A673 (cell line): ENCODE data around the gene ARF3. TPM values are rescaled to one million over a fixed set of nuclear protein-coding genes. Genes with fewer than 3 reads are reported as not detected.

ENCODE experiments used
- BruUV-seq: library from RNA; stranded (reverse); fragments of 400-500 nt; replicated peaks from 2 replicates; lab custom pipeline; 2021; lab: Mats Ljungman, UMichigan
- CTCF ChIA-PET: fragments of 300-600 bp; sonication (Branson Sonifier 250); formaldehyde crosslinking; loops from one replicate; lab custom pipeline; 2022; ENCODE audit warnings: antibody characterized with exemption; lab: Charles Lee
- POLR2A ChIA-PET: fragments of 300-600 bp; sonication (Branson Sonifier 250); formaldehyde crosslinking; loops from one replicate; lab custom pipeline; 2022; ENCODE audit warnings: antibody characterized with exemption; ENCODE audit not compliant: low non-redundant PET; lab: Charles Lee
- DNase-seq: peaks from one replicate; pipeline ENCODE4 v3.0.0-alpha.2; 2015; ENCODE audit warnings: low spot score
- H3K27ac ChIP-seq: fragments of 200-600 bp; sonication (generic); 2 replicates; pipeline ENCODE4 v1.5.1; 2016; ENCODE audit warnings: mixed run types, low read depth, mild to moderate bottlenecking, mixed read lengths, antibody characterized with exemption, low read length; ENCODE audit not compliant: poor library complexity, severe bottlenecking
- H3K27me3 ChIP-seq: fragments of 200-600 bp; sonication (generic); replicated peaks from 2 replicates; pipeline ENCODE4 v1.6.1; 2017; ENCODE audit warnings: mixed run types, low read depth, mild to moderate bottlenecking, mixed read lengths, antibody characterized with exemption, low read length; ENCODE audit not compliant: insufficient read depth, poor library complexity
- H3K36me3 ChIP-seq: fragments of 200-600 bp; sonication (generic); 2 replicates; pipeline ENCODE4 v1.6.1; 2016; ENCODE audit warnings: mixed run types, mild to moderate bottlenecking, mixed read lengths, antibody characterized with exemption, low read length; ENCODE audit not compliant: insufficient read depth, poor library complexity, severe bottlenecking
- H3K4me1 ChIP-seq: fragments of 200-600 bp; sonication (generic); 2 replicates; pipeline ENCODE4 v1.6.1; 2017; ENCODE audit warnings: mixed run types, mild to moderate bottlenecking, mixed read lengths, antibody characterized with exemption, low read length; ENCODE audit not compliant: insufficient read depth, poor library complexity, severe bottlenecking
- H3K4me3 ChIP-seq: fragments of 200-600 bp; sonication (generic); 2 replicates; pipeline ENCODE4 v1.5.1; 2016; ENCODE audit warnings: low read depth, mixed run types, mild to moderate bottlenecking, mixed read lengths, low read length; ENCODE audit not compliant: poor library complexity, severe bottlenecking
- H3K9me3 ChIP-seq: fragments of 200-600 bp; sonication (generic); 2 replicates; pipeline ENCODE4 v1.6.1; 2016; ENCODE audit warnings: mixed run types, low read depth, mild to moderate bottlenecking, mixed read lengths, antibody characterized with exemption, low read length; ENCODE audit not compliant: poor library complexity, severe bottlenecking
- EZH2 ChIP-seq: fragments of 200-600 bp; sonication (generic); IDR thresholded peaks from 2 replicates; pipeline ENCODE4 v1.6.1; 2017; ENCODE audit warnings: borderline replicate concordance, low read depth, mild to moderate bottlenecking, mixed read lengths, antibody characterized with exemption, low read length; ENCODE audit not compliant: poor library complexity, severe bottlenecking
- intact Hi-C: fragments of 100-400 bp; cut with micrococcal nuclease; formaldehyde crosslinking; loops from one replicate; pipeline ENCODE4 v1.10.0; 2022; ENCODE audit not compliant: unreplicated experiment
- total RNA-seq: library from RNA; stranded (reverse); gene quantifications from 2 replicates; pipeline ENCODE4 v1.2.3, GENCODE V29; 2021
- TF ChIP-seq, protein P1 (sequence below): fragments of 300-800, 200-600 bp; sonication (generic); conservative IDR thresholded peaks from 2 replicates; pipeline ENCODE4 v1.5.1; 2017; ENCODE audit warnings: low read depth, mild to moderate bottlenecking, antibody characterized with exemption, low read length, moderate library complexity, mixed read lengths

Gene ARF3
- total RNA-seq, 1 experiment from 2014 or later: 183 TPM

DNA sequence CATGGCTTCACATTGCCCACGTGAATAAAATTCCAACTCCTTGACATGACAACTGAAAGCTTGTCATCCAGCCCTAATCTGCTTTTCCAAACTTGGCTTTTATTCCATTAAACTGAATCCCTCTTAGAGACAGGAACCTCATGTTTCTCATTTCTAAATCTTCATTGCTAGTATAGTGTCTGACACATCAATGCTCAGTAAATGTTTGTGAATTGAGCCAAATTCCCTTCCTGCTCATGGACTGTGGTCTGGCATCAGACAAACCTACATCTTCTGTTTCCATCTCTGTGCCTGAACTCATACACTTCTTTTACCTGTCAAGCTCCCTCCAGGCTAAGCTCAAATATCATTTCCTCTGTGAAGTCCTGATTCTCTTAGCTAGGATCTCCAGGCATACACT, 27.7 kb downstream of the ARF3 start:
- CTCF ChIA-PET: interaction anchor here (0.5 kb wide), 1 partner anchor 71 kb away, joined by 6 read pairs; no protein-coding TSS in a partner anchor

DNA sequence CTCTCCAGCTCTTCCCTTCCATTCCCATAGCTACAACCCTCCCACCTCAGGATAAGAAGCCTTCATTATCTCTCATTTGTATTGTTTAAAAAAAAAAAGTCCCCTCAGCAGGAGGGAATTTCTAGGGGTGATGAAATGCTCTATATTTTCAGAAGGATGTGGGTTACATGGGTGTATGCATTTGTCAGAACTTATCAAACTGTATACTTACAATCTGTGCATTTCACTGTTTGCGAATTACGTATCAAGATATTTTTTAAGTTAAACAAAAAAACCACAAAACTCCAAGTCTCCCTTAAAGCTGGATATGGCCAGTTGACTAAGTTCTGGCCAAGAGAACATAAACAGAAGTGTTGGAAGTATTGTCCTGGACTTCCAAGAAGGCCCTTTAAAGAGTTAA, 30.0 kb downstream of the ARF3 start:
- H3K4me1 ChIP-seq: peaks cover 11% of the 10 kb centered on the region
- CTCF ChIA-PET: interaction anchor here (1.2 kb wide), 1 partner anchor 74 kb away, joined by 9 read pairs; no protein-coding TSS in a partner anchor
- H3K4me3 ChIP-seq: no peak overlapping the region
- H3K27ac ChIP-seq: no peak overlapping the region
- no peak for DNase-seq
- peaks cover 20% of the 10 kb centered on the region for H3K36me3 ChIP-seq
- POLR2A ChIA-PET: no interaction called here
- no peaks in the 10 kb centered on the region for H3K27me3 ChIP-seq
- BruUV-seq: no TSS peak
- no peak for TF ChIP-seq EZH2
- TF ChIP-seq, protein P1, sequence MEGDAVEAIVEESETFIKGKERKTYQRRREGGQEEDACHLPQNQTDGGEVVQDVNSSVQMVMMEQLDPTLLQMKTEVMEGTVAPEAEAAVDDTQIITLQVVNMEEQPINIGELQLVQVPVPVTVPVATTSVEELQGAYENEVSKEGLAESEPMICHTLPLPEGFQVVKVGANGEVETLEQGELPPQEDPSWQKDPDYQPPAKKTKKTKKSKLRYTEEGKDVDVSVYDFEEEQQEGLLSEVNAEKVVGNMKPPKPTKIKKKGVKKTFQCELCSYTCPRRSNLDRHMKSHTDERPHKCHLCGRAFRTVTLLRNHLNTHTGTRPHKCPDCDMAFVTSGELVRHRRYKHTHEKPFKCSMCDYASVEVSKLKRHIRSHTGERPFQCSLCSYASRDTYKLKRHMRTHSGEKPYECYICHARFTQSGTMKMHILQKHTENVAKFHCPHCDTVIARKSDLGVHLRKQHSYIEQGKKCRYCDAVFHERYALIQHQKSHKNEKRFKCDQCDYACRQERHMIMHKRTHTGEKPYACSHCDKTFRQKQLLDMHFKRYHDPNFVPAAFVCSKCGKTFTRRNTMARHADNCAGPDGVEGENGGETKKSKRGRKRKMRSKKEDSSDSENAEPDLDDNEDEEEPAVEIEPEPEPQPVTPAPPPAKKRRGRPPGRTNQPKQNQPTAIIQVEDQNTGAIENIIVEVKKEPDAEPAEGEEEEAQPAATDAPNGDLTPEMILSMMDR: no peak
- H3K9me3 ChIP-seq: no peaks in the 10 kb centered on the region
- intact Hi-C loops: no loop called here

More for the DNA sequence above, 27.7 kb downstream of the ARF3 start:
- H3K27me3 ChIP-seq: no peaks in the 10 kb centered on the region
- BruUV-seq: no TSS peak
- intact Hi-C loops: no loop called here
- no peak for DNase-seq
- H3K9me3 ChIP-seq: no peaks in the 10 kb centered on the region
- peaks cover 6% of the 10 kb centered on the region for H3K4me1 ChIP-seq
- no peak for TF ChIP-seq EZH2
- TF ChIP-seq, protein P1: no peak
- no peak overlapping the region for H3K27ac ChIP-seq
- POLR2A ChIA-PET: no interaction called here
- peaks cover 27% of the 10 kb centered on the region for H3K36me3 ChIP-seq
- no peak overlapping the region for H3K4me3 ChIP-seq

DNA sequence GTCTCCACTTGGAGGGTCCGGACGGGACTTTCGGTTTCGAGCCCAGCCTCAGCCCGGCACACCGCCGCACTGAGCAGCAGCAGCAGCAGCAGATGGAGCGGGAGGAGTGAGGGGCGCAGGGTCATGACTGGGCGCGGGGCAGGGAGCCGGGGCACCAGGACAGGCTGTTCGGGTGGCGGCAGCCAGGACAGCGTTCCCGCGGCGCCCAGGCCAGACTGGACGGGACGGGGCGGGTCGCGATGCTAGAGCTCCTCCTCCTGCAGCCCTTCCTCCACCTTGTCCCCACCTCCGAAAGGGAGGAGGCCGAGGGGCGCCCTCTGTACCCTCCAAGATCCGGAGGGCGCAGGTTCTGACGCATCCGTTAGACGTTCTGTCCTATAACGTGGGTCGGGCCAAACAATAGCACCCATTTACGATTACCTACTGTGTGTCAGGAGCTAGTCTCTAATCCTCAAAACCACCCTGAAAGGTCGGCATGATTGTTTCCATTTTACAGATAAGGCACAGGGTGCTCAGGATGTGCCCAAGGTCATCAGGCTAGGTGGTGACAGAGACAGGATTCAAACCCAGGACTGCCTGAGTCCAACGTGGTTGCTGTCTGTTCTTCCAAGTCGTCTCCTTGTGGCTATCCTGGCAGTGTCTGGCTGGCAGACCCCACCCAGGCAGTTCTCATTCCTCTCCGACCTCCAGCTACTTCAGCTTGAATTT, 31.8 kb downstream of the ARF3 start, which contains the start of gene FKBP11:
Gene FKBP11, minus strand, starts transcription at position 189 of the 708 bp plus-strand sequence. Its CDS starts 64 bp downstream, at position 125.
- Histone ChIP-seq H3K9me3 (no peaks in the 10 kb centered on the region), H3K4me1 (peaks cover 11% of the 10 kb centered on the region), H3K36me3 (peaks cover 9% of the 10 kb centered on the region), H3K27ac (peak within 1 kb of the TSS; percentile 70), H3K27me3 (no peaks in the 10 kb centered on the region), H3K4me3 (peak within 1 kb of the TSS; percentile 88)
- DNase-seq: peak; percentile 50
- no TSS peak for BruUV-seq
- intact Hi-C loops: no loop called here
- no peak for TF ChIP-seq EZH2
- TF ChIP-seq, protein P1: no peak
- ChIA-PET CTCF (interaction anchor here (1.3 kb wide), 1 partner anchor 11 kb away, joined by 4 read pairs; no protein-coding TSS in a partner anchor), POLR2A (interaction anchor here (0.6 kb wide), 1 partner anchor 32 kb away, joined by 15 read pairs; the partner anchor contains the start of gene ARF3)
